Large intestine (tissue), 3 donors: Measurements from ENCODE around the gene TMEM132A. TPM values are rescaled to one million over a fixed set of nuclear protein-coding genes. Genes with fewer than 3 reads are reported as not detected.

Experiments used
- DNase-seq, 2 donors: peaks; one replicate each; pipeline versions ENCODE4 v3.0.0 to v3.0.0-alpha.2; 2013
- H3K27ac ChIP-seq: one replicate; pipeline ENCODE4 v1.5.1; 2013; ENCODE audit warnings: low read length
- H3K27me3 ChIP-seq: 2 replicates; pipeline ENCODE4 v1.6.1; 2013; ENCODE audit warnings: low read length; ENCODE audit not compliant: control insufficient read depth, insufficient read depth
- H3K36me3 ChIP-seq: 2 replicates; pipeline ENCODE4 v1.6.1; 2013; ENCODE audit warnings: low read length; ENCODE audit not compliant: control insufficient read depth, insufficient read depth
- H3K4me1 ChIP-seq: one replicate; pipeline ENCODE4 v1.6.1; 2013; ENCODE audit warnings: low read length; ENCODE audit not compliant: control insufficient read depth, insufficient read depth
- H3K4me3 ChIP-seq: one replicate; pipeline ENCODE4 v1.5.1; 2013; ENCODE audit warnings: low read length
- H3K9me3 ChIP-seq: one replicate; pipeline ENCODE4 v1.6.1; 2013; ENCODE audit warnings: mild to moderate bottlenecking, low read depth, low read length, moderate library complexity; ENCODE audit not compliant: control insufficient read depth
- WGBS: methylation state at CpG from one replicate; pipeline ENCODE4 v1.1.5; 2013; ENCODE audit warnings: low lambda C conversion rate; ENCODE audit not compliant: insufficient coverage; 5-methylcytosine and 5-hydroxymethylcytosine counted together
- polyA plus RNA-seq: library from polyadenylated mRNA; unstranded; fragments of 120-200 nt; gene quantifications from one replicate; pipeline ENCODE4 v1.2.1, GENCODE V29; 2013

The TMEM132A gene
- polyA plus RNA-seq, 1 donor: 19.6 TPM

GRCh38 chr11:60937144-60937527 is 12.9 kb downstream of the TMEM132A start:
- H3K27ac ChIP-seq: no peak overlapping the region
- peaks cover 10% of the 10 kb centered on the region for H3K4me1 ChIP-seq
- peaks cover 4% of the 10 kb centered on the region for H3K36me3 ChIP-seq
- WGBS: no CpG with 5 or more reads among the region's 12 CpGs
- H3K27me3 ChIP-seq: no peaks in the 10 kb centered on the region
- DNase-seq: no peak
- H3K4me3 ChIP-seq: no peak overlapping the region
- no peaks in the 10 kb centered on the region for H3K9me3 ChIP-seq

GRCh38 chr11:60937811-60938210 is 13.6 kb downstream of the TMEM132A start:
- Histone ChIP-seq H3K27me3 (no peaks in the 10 kb centered on the region), H3K27ac (no peak overlapping the region), H3K4me3 (no peak overlapping the region), H3K4me1 (peaks cover 10% of the 10 kb centered on the region), H3K36me3 (peaks cover 3% of the 10 kb centered on the region), H3K9me3 (no peaks in the 10 kb centered on the region)
- DNase-seq: no peak
- WGBS: no CpG with 5 or more reads among the region's 8 CpGs

- no CpG with 5 or more reads among the region's 9 CpGs for WGBS
- Histone ChIP-seq H3K36me3 (peaks cover 3% of the 10 kb centered on the region), H3K27me3 (no peaks in the 10 kb centered on the region), H3K4me3 (no peak overlapping the region), H3K4me1 (peaks cover 10% of the 10 kb centered on the region), H3K9me3 (no peaks in the 10 kb centered on the region), H3K27ac (no peak overlapping the region)
- DNase-seq: no peak
These were observed 14.2 kb downstream of the TMEM132A start for GRCh38 chr11:60938500-60938899.

- WGBS: no CpG with 5 or more reads among the region's 7 CpGs
- H3K27ac ChIP-seq: no peak overlapping the region
- no peaks in the 10 kb centered on the region for H3K9me3 ChIP-seq
- no peak overlapping the region for H3K4me3 ChIP-seq
- H3K27me3 ChIP-seq: no peaks in the 10 kb centered on the region
- peaks cover 10% of the 10 kb centered on the region for H3K4me1 ChIP-seq
- no peak for DNase-seq
- peaks cover 3% of the 10 kb centered on the region for H3K36me3 ChIP-seq
These were observed 15.0 kb downstream of the TMEM132A start for GRCh38 chr11:60939301-60939700.

GRCh38 chr11:60939855-60940254 is 15.6 kb downstream of the TMEM132A start:
- Histone ChIP-seq H3K27ac (no peak overlapping the region), H3K4me3 (no peak overlapping the region), H3K4me1 (peaks cover 10% of the 10 kb centered on the region), H3K27me3 (no peaks in the 10 kb centered on the region), H3K9me3 (no peaks in the 10 kb centered on the region), H3K36me3 (peaks cover 5% of the 10 kb centered on the region)
- WGBS: no CpG with 5 or more reads among the region's 2 CpGs
- peak; percentile 74 to 85 for DNase-seq

GRCh38 chr11:60941371-60942119 is 17.3 kb downstream of the TMEM132A start:
- Histone ChIP-seq H3K36me3 (peaks cover 3% of the 10 kb centered on the region), H3K9me3 (no peaks in the 10 kb centered on the region), H3K4me3 (no peak overlapping the region), H3K27me3 (no peaks in the 10 kb centered on the region), H3K27ac (no peak overlapping the region), H3K4me1 (peaks cover 10% of the 10 kb centered on the region)
- no peak for DNase-seq
- no CpG with 5 or more reads among the region's 6 CpGs for WGBS

- H3K36me3 ChIP-seq: peaks cover 3% of the 10 kb centered on the region
- H3K4me1 ChIP-seq: peaks cover 10% of the 10 kb centered on the region
- no peak overlapping the region for H3K27ac ChIP-seq
- no CpG with 5 or more reads among the region's 4 CpGs for WGBS
- no peak overlapping the region for H3K4me3 ChIP-seq
- H3K27me3 ChIP-seq: no peaks in the 10 kb centered on the region
- no peak for DNase-seq
- no peaks in the 10 kb centered on the region for H3K9me3 ChIP-seq
These were observed 18.0 kb downstream of the TMEM132A start for GRCh38 chr11:60942219-60942618.

- no peak for DNase-seq
- no peak overlapping the region for H3K4me3 ChIP-seq
- H3K9me3 ChIP-seq: no peaks in the 10 kb centered on the region
- H3K4me1 ChIP-seq: peaks cover 10% of the 10 kb centered on the region
- peaks cover 3% of the 10 kb centered on the region for H3K36me3 ChIP-seq
- H3K27ac ChIP-seq: no peak overlapping the region
- H3K27me3 ChIP-seq: no peaks in the 10 kb centered on the region
- no CpG with 5 or more reads among the region's 9 CpGs for WGBS
These were observed 18.8 kb downstream of the TMEM132A start for GRCh38 chr11:60942970-60943565.

GRCh38 chr11:60944490-60945294 is 20.4 kb downstream of the TMEM132A start:
- no peak overlapping the region for H3K27ac ChIP-seq
- 72% methylated on average over 2 of the region's 11 CpGs for WGBS
- H3K36me3 ChIP-seq: peaks cover 3% of the 10 kb centered on the region
- no peak overlapping the region for H3K4me3 ChIP-seq
- peaks cover 6% of the 10 kb centered on the region for H3K4me1 ChIP-seq
- H3K9me3 ChIP-seq: no peaks in the 10 kb centered on the region
- no peak for DNase-seq
- peaks cover 2% of the 10 kb centered on the region for H3K27me3 ChIP-seq

GRCh38 chr11:60945295-60945667 is 21.0 kb downstream of the TMEM132A start:
- Histone ChIP-seq H3K9me3 (no peaks in the 10 kb centered on the region), H3K27me3 (peaks cover 8% of the 10 kb centered on the region), H3K27ac (no peak overlapping the region), H3K4me3 (no peak overlapping the region), H3K4me1 (peaks cover 2% of the 10 kb centered on the region), H3K36me3 (peaks cover 3% of the 10 kb centered on the region)
- no peak for DNase-seq
- WGBS: no CpG with 5 or more reads among the region's 5 CpGs
